ENCODE results near the gene AATK.

The AATK gene

DNA sequence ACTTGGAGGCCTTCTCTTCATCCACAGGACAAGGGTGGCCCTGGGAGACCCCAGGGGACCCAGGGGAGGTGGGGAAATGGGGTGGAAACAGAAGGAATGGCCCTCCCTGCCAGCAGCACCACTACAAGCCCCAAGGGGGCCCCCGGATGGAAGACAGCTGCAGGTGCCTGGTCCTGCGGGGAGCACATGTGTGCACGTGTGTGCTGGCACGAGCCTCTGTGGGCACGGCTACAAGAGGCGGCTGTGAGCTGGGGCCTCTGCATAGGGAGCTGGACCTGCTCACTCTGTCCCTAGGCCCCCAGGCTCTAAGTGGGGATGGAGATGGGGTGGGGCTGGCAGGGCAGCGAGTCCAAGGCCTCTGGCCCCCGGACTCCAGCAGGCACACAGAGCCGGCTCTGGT is 13.2 kb upstream of the AATK start:
- no peak for DNase-seq (ENCODE audit: low read depth in 1 of 2, low spot score in 1 of 2)
- H3K27me3 ChIP-seq (ENCODE audit: insufficient read depth, poor library complexity, severe bottlenecking), result no peaks in the 10 kb centered on the region
- no peak for TF ChIP-seq GABPA (IDR thresholded peaks at IDR 0.05; ENCODE audit: low read depth)
- TF ChIP-seq POLR2AphosphoS5 (IDR thresholded peaks at IDR 0.05; ENCODE audit: low read depth), result no peak
- TF ChIP-seq SPI1 (IDR thresholded peaks at IDR 0.05; ENCODE audit: borderline replicate concordance, low read depth), result no peak
- TF ChIP-seq, protein P1, sequence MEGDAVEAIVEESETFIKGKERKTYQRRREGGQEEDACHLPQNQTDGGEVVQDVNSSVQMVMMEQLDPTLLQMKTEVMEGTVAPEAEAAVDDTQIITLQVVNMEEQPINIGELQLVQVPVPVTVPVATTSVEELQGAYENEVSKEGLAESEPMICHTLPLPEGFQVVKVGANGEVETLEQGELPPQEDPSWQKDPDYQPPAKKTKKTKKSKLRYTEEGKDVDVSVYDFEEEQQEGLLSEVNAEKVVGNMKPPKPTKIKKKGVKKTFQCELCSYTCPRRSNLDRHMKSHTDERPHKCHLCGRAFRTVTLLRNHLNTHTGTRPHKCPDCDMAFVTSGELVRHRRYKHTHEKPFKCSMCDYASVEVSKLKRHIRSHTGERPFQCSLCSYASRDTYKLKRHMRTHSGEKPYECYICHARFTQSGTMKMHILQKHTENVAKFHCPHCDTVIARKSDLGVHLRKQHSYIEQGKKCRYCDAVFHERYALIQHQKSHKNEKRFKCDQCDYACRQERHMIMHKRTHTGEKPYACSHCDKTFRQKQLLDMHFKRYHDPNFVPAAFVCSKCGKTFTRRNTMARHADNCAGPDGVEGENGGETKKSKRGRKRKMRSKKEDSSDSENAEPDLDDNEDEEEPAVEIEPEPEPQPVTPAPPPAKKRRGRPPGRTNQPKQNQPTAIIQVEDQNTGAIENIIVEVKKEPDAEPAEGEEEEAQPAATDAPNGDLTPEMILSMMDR (IDR thresholded peaks at IDR 0.05; ENCODE audit: insufficient read depth, low read length), result no peak
- TF ChIP-seq, protein P2, sequence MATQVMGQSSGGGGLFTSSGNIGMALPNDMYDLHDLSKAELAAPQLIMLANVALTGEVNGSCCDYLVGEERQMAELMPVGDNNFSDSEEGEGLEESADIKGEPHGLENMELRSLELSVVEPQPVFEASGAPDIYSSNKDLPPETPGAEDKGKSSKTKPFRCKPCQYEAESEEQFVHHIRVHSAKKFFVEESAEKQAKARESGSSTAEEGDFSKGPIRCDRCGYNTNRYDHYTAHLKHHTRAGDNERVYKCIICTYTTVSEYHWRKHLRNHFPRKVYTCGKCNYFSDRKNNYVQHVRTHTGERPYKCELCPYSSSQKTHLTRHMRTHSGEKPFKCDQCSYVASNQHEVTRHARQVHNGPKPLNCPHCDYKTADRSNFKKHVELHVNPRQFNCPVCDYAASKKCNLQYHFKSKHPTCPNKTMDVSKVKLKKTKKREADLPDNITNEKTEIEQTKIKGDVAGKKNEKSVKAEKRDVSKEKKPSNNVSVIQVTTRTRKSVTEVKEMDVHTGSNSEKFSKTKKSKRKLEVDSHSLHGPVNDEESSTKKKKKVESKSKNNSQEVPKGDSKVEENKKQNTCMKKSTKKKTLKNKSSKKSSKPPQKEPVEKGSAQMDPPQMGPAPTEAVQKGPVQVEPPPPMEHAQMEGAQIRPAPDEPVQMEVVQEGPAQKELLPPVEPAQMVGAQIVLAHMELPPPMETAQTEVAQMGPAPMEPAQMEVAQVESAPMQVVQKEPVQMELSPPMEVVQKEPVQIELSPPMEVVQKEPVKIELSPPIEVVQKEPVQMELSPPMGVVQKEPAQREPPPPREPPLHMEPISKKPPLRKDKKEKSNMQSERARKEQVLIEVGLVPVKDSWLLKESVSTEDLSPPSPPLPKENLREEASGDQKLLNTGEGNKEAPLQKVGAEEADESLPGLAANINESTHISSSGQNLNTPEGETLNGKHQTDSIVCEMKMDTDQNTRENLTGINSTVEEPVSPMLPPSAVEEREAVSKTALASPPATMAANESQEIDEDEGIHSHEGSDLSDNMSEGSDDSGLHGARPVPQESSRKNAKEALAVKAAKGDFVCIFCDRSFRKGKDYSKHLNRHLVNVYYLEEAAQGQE (IDR thresholded peaks at IDR 0.05; ENCODE audit: insufficient replicate concordance, low read depth), result no peak
- H3K27ac ChIP-seq (replicated peaks), result no peak overlapping the region
- H3K4me3 ChIP-seq (replicated peaks; ENCODE audit: insufficient read depth, low read length), result no peak overlapping the region

DNA sequence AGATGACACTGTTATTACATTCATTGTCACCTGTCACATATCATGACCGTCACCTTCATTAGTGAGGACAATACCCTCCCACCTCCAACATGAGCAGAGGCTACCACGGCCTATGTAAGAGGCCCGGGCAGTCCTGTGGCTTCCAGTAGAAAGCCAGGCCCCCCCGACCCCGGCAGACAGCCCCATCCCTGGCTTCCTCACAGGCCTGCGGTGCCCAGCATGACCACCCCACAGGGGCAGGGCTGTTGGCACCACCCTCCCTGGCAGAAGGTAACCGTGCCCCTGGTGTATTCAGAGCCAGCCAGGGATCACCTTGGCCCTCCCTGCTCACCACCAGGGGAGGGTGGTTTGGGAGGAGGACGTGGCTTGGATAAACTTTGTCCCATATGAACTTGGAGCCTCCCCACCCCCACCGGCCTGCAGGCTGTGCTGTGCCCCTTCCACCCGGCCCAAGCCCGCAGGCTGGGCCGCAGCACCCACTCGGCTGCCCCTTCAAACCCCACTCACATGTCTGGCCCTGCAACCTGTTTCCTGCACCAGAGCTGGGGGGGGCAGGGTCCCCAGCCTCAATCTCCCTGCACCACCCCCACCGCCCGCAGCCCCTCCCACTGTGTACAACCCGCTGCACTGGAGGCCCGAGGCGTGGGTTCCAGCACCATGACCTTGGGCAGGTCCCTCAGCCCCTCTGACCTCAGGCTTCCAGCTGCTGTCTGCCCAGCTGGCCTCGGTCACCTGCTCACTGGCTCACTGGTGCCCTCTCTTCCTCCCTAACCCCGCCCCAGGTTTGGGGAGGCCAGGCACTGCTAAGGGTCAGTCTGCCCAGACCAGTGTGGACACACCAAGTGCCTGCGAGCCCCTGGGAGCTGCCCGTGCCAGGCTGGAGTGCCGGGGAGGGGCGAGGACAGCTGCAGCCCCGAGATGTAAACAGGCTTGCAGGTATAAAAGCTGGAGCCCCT is 12.4 kb upstream of the AATK start:
- H3K27me3 ChIP-seq (ENCODE audit: insufficient read depth, poor library complexity, severe bottlenecking), result no peaks in the 10 kb centered on the region
- no peak overlapping the region for H3K27ac ChIP-seq (replicated peaks)
- TF ChIP-seq POLR2AphosphoS5 (IDR thresholded peaks at IDR 0.05; ENCODE audit: low read depth) (no peak), SPI1 (IDR thresholded peaks at IDR 0.05; ENCODE audit: borderline replicate concordance, low read depth) (no peak), GABPA (IDR thresholded peaks at IDR 0.05; ENCODE audit: low read depth) (no peak)
- TF ChIP-seq, protein P1 (IDR thresholded peaks at IDR 0.05; ENCODE audit: insufficient read depth, low read length), result no peak
- TF ChIP-seq, protein P2 (IDR thresholded peaks at IDR 0.05; ENCODE audit: insufficient replicate concordance, low read depth), result no peak
- DNase-seq (ENCODE audit: low read depth in 1 of 2, low spot score in 1 of 2), result no peak
- H3K4me3 ChIP-seq (replicated peaks; ENCODE audit: insufficient read depth, low read length), result no peak overlapping the region

DNA sequence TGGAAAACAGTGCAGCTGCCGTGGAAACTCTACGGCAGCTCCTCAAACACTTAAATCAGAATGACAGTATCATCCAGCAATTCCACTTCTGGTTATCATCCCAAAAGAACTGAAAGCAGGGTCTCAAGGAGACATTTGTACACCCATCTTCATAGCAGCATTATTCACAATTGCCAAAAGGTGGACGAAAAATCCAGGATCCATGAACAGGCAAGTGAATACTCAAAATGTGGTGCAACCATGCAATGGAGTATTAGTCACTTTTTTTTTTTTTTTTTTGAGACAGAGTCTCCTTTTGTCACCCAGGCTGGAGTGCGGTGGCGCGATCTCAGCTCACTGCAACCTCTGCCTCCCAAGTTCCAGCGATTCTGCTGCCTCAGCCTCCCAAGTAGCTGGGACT is 10.6 kb upstream of the AATK start:
- Histone ChIP-seq H3K27ac (replicated peaks) (no peak overlapping the region), H3K27me3 (ENCODE audit: insufficient read depth, poor library complexity, severe bottlenecking) (no peaks in the 10 kb centered on the region), H3K4me3 (replicated peaks; ENCODE audit: insufficient read depth, low read length) (no peak overlapping the region)
- TF ChIP-seq GABPA (IDR thresholded peaks at IDR 0.05; ENCODE audit: low read depth) (no peak), SPI1 (IDR thresholded peaks at IDR 0.05; ENCODE audit: borderline replicate concordance, low read depth) (no peak), POLR2AphosphoS5 (IDR thresholded peaks at IDR 0.05; ENCODE audit: low read depth) (no peak)
- TF ChIP-seq, protein P1 (IDR thresholded peaks at IDR 0.05; ENCODE audit: insufficient read depth, low read length), result no peak
- TF ChIP-seq, protein P2 (IDR thresholded peaks at IDR 0.05; ENCODE audit: insufficient replicate concordance, low read depth), result no peak
- DNase-seq (ENCODE audit: low read depth in 1 of 2, low spot score in 1 of 2), result no peak
